ENCODE data around the gene PRKAR1B. TPM values are rescaled to one million over a fixed set of nuclear protein-coding genes. Genes with fewer than 3 reads are reported as not detected.

The PRKAR1B gene
- total RNA-seq, 1 experiment from 2014 or later, result 27.2 TPM

- no TSS peak for BruUV-seq (replicated peaks)
- TF ChIP-seq, protein P1, sequence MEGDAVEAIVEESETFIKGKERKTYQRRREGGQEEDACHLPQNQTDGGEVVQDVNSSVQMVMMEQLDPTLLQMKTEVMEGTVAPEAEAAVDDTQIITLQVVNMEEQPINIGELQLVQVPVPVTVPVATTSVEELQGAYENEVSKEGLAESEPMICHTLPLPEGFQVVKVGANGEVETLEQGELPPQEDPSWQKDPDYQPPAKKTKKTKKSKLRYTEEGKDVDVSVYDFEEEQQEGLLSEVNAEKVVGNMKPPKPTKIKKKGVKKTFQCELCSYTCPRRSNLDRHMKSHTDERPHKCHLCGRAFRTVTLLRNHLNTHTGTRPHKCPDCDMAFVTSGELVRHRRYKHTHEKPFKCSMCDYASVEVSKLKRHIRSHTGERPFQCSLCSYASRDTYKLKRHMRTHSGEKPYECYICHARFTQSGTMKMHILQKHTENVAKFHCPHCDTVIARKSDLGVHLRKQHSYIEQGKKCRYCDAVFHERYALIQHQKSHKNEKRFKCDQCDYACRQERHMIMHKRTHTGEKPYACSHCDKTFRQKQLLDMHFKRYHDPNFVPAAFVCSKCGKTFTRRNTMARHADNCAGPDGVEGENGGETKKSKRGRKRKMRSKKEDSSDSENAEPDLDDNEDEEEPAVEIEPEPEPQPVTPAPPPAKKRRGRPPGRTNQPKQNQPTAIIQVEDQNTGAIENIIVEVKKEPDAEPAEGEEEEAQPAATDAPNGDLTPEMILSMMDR (conservative IDR thresholded peaks at IDR 0.05; ENCODE audit: low read depth, low read length), result no peak
- TF ChIP-seq EZH2 (IDR thresholded peaks at IDR 0.05; ENCODE audit: borderline replicate concordance, low read depth, low read length, poor library complexity, severe bottlenecking), result no peak
- H3K4me3 ChIP-seq (ENCODE audit: low read depth, low read length, poor library complexity, severe bottlenecking), result no peak overlapping the region
- no peak for DNase-seq (ENCODE audit: low spot score)
- H3K27ac ChIP-seq (ENCODE audit: low read depth, low read length, poor library complexity, severe bottlenecking), result no peak overlapping the region
- H3K36me3 ChIP-seq (ENCODE audit: insufficient read depth, low read length, poor library complexity, severe bottlenecking), result peaks cover 30% of the 10 kb centered on the region
- no peaks in the 10 kb centered on the region for H3K9me3 ChIP-seq (ENCODE audit: low read depth, low read length, poor library complexity, severe bottlenecking)
- POLR2A ChIA-PET (ENCODE audit: low non-redundant PET), result no interaction called here
- no peaks in the 10 kb centered on the region for H3K27me3 ChIP-seq (replicated peaks; ENCODE audit: insufficient read depth, low read depth, low read length, poor library complexity)
- no peaks in the 10 kb centered on the region for H3K4me1 ChIP-seq (ENCODE audit: insufficient read depth, low read length, poor library complexity, severe bottlenecking)
- intact Hi-C loops (cut with micrococcal nuclease; ENCODE audit: unreplicated experiment), result no loop called here
- CTCF ChIA-PET, result no interaction called here
Measured at GRCh38 chr7:750111-750905, 23.2 kb upstream of the PRKAR1B start.

DNA sequence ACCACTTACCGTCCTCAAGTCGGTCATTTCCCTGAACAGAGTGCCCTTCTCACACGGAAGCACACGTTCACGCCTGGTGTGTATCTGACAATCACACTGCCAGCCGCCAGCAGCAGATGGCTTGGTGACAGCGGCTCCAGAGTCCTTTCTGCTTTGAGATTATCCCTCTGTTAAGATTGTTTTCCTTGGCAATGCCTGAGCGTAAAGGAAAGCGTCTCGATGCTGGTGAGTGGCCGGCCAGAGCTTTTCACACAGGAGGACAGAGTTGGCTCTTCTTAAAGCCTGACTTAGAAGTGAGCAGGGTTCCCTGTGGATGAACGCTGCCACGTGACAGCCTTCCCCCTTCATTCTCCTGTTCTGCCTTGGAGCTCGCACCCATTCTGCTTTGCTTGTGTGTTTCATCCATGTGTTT lies 22.1 kb upstream of the PRKAR1B start:
- Histone ChIP-seq H3K36me3 (ENCODE audit: insufficient read depth, low read length, poor library complexity, severe bottlenecking) (peaks cover 18% of the 10 kb centered on the region), H3K9me3 (ENCODE audit: low read depth, low read length, poor library complexity, severe bottlenecking) (no peaks in the 10 kb centered on the region), H3K27me3 (replicated peaks; ENCODE audit: insufficient read depth, low read depth, low read length, poor library complexity) (no peaks in the 10 kb centered on the region), H3K4me1 (ENCODE audit: insufficient read depth, low read length, poor library complexity, severe bottlenecking) (no peaks in the 10 kb centered on the region), H3K27ac (ENCODE audit: low read depth, low read length, poor library complexity, severe bottlenecking) (no peak overlapping the region), H3K4me3 (ENCODE audit: low read depth, low read length, poor library complexity, severe bottlenecking) (no peak overlapping the region)
- intact Hi-C loops (cut with micrococcal nuclease; ENCODE audit: unreplicated experiment), result no loop called here
- DNase-seq (ENCODE audit: low spot score), result no peak
- BruUV-seq (replicated peaks), result no TSS peak
- ChIA-PET POLR2A (ENCODE audit: low non-redundant PET) (no interaction called here), CTCF (no interaction called here)
- TF ChIP-seq, protein P1 (conservative IDR thresholded peaks at IDR 0.05; ENCODE audit: low read depth, low read length), result no peak
- TF ChIP-seq EZH2 (IDR thresholded peaks at IDR 0.05; ENCODE audit: borderline replicate concordance, low read depth, low read length, poor library complexity, severe bottlenecking), result no peak

DNA sequence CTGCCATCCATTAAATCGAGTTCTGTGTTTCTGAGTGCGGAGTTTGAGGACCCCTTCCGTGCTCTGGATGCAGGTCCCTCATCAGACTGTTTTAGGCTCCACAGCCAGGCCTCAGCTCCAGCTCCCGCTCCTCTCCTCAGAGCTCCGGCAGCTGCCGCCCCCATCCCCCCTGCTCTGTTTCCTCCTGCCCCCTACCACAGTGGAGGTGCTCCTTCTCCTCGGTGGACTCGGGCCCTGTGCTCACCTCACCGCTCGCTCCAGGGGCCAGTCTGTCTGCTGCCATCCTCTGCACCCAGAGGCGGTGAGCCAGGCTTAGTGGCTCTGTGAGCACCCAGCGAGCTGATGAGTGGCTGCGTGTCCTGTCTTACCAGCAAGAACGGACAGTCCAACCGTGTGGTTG lies 21.4 kb upstream of the PRKAR1B start:
- no peak for DNase-seq (ENCODE audit: low spot score)
- no TSS peak for BruUV-seq (replicated peaks)
- Histone ChIP-seq H3K4me1 (ENCODE audit: insufficient read depth, low read length, poor library complexity, severe bottlenecking) (no peaks in the 10 kb centered on the region), H3K27ac (ENCODE audit: low read depth, low read length, poor library complexity, severe bottlenecking) (no peak overlapping the region), H3K9me3 (ENCODE audit: low read depth, low read length, poor library complexity, severe bottlenecking) (no peaks in the 10 kb centered on the region), H3K4me3 (ENCODE audit: low read depth, low read length, poor library complexity, severe bottlenecking) (no peak overlapping the region), H3K27me3 (replicated peaks; ENCODE audit: insufficient read depth, low read depth, low read length, poor library complexity) (no peaks in the 10 kb centered on the region), H3K36me3 (ENCODE audit: insufficient read depth, low read length, poor library complexity, severe bottlenecking) (peaks cover 17% of the 10 kb centered on the region)
- intact Hi-C loops (cut with micrococcal nuclease; ENCODE audit: unreplicated experiment), result no loop called here
- CTCF ChIA-PET, result no interaction called here
- no peak for TF ChIP-seq EZH2 (IDR thresholded peaks at IDR 0.05; ENCODE audit: borderline replicate concordance, low read depth, low read length, poor library complexity, severe bottlenecking)
- TF ChIP-seq, protein P1 (conservative IDR thresholded peaks at IDR 0.05; ENCODE audit: low read depth, low read length), result no peak
- POLR2A ChIA-PET (ENCODE audit: low non-redundant PET), result no interaction called here

Measured in A673 (cell line).